Tibial nerve (tissue), 3 donors: Measurements from ENCODE around the gene KHDRBS2.

Source experiments
- EP300 ChIP-seq, 2 donors: sonication (generic); formaldehyde crosslinking; IDR thresholded peaks; one replicate each; pipeline ENCODE4 v1.6.1; 2017; ENCODE audit warnings: antibody characterized with exemption in 2 of 2, mild to moderate bottlenecking in 1 of 2
- POLR2A ChIP-seq, 2 donors: fragments of 450-650 bp; IDR thresholded peaks; one replicate each; pipeline ENCODE4 v1.6.1; 2017; ENCODE audit warnings: antibody characterized with exemption in 2 of 2, mild to moderate bottlenecking in 2 of 2, moderate library complexity in 2 of 2

DNA sequence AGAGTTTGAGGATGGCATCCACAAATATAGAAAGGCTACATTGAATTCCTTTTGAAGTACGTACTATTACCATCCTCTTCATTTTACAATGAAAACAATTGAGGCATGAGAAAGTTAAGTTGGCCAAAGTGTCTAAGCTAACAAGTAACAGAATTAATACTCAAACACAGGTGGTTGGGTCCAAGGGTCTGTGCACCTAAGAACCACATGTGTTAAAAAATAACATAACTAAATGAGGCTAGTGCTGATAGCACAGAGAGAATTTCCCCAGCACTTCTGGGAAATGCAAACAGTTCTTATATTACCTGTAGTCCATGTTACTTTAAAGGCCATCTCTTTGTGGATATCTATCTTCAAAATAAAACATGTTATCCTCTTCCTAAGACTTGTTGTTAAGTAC is 10.5 kb upstream of the KHDRBS2 start:
- TF ChIP-seq EP300 (IDR thresholded peaks at IDR 0.05) (no peak), POLR2A (IDR thresholded peaks at IDR 0.05) (no peak)
